NCI-H345 treated with DMSO at 0.1 percent for 48 hours (cell line): ENCODE measurements around the gene PDCL2.
"Not testable (repeated sequence)": the region's sequence is repeated elsewhere in the genome, so short reads cannot be mapped to it uniquely, and the experiment has no call there.

Experiments used
- DNase-seq: peaks from one replicate; lab custom pipeline; 2025; ENCODE audit not compliant: unreplicated experiment; lab: John Stamatoyannopoulos, UW

PDCL2 gene

DNA sequence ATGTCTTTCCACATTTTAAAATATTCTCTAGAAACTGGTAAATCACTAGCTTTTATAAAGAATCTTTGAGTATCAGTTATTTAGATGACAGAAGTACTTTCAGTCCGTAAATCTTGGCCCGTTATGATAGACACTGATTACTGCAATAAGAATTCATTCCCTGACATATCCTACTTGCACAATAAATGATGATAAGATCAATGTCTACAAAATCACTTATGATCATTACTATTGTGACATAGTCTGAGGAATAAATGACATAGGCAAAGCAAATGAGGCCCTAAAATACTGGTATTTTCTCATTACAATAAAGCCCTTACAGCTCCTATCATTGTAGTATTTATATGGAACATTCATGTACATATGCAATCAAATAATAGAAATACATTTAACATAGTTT lies 6.6 kb upstream of the PDCL2 start:
- no peak for DNase-seq

DNA sequence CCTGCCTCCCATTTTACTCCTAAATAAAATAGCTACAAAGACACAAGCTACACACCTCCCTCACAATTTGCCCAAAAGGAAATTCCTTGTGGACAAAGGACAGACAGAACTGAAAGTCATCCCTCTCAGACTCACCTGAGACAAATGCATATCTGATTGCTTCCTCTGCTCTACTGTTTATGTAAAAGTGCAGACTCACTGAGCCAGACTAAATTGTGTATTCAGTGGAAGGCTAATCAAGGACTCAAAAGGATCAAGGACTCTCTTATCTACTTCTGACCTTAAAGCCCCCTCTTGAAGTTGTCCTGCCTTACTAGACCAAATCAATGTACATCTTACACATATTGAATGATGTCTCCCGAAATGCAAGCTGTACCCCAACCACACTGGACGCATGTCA lies 3.9 kb downstream of the PDCL2 start:
- no peak for DNase-seq

DNA sequence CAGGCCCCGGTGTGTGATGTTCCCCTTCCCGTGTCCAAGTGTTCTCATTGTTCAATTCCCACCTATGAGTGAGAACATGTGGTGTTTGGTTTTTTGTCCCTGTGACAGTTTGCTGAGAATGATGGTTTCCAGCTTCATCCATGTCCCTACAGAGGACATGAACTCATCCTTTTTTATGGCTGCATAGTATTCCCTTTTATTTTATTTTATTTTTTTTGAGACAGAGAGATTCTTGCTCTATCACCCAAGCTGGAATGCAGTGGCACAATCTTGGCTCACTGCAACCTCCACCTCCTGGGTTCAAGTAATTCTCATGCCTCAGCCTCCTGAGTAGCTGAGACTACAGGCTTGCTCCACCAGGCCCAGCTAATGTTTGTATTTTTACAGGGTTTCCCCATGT lies 9.3 kb downstream of the PDCL2 start:
- not testable (repeated sequence) for DNase-seq

DNA sequence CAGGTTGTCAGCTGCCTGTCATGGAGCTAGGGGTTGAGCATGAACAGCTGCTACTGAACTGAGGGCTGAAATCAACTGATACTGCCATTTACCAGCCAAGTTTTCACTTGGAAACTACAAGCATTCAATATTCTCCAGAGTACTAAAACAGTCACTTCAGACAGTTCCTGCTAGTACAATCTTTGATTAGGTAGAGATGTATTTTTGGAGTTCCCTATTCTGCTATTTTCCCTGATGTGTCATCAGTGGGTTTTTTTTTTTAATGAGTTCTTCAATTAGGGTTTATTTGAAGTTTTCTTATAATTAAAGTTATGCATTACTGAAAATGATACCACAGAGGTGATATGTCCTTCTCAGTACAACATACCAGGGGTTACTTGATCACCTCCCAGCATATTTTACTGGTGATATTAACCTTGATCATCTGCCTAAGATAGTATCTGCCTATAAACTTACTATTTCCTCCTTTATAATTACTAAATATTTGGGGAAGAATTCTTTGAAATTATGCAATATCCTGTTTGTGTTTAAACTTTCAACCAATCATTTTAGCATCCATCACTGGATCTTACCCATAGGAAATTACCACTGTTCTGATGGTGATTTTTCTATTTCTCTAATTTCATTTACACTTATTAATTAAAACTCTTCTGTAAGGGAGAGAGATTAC lies 13.6 kb downstream of the PDCL2 start:
- DNase-seq = no peak

DNA sequence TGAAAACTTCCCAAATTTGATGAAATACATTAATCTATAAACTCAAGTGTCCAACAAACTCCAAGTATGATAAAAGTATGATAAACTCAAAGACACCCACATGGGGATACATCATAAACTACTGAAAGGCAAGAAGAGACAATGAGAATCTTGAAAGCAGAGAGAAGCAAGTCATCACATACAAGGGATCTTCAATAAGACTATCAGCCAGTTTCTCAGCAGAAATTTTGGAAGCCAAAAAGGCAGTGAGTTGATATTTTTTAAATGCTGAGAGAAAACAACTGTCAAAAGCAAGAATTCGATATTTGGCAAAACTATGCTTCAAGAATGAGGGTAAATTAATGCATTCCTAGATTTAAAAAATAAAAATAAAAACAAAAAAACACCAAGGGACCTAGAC lies 16.5 kb downstream of the PDCL2 start:
- DNase-seq = no peak

DNA sequence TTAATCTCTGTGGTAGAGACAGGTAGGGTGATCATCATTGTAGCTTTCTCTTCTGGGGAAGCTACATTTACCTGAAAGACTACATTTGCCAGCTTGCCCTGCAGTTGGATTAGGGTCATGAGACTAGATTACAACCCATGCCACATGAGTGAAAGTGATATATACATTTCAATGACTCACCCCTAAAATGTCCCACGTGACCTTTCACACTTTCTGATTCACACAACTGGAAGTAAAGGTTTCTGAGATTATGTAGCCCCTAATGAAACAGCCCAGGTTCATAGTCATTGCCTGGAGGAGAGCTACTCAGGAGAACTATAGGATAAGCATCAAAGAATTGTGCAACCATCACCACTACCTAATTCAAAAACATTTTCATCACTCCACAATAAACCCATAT lies 17.8 kb downstream of the PDCL2 start:
- no peak for DNase-seq

DNA sequence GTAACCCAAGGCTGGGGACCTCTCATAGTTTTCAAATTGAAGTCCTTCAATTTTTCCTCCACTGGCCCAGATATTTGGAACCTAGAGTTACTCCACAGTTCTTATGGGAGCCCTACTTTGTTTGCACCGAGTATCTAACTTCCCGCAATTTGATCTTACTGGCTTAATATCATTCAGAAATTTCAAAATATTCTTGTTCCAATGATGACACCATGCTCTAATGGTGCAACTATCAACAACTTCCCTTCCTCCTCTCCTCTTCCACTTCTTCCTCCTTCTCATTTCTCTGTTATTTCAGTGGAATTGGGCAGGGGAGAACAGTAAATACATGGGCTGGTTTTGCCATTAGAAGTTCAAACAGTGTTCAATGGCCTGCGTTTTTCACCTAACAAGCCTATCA lies 20.2 kb downstream of the PDCL2 start:
- no peak for DNase-seq

DNA sequence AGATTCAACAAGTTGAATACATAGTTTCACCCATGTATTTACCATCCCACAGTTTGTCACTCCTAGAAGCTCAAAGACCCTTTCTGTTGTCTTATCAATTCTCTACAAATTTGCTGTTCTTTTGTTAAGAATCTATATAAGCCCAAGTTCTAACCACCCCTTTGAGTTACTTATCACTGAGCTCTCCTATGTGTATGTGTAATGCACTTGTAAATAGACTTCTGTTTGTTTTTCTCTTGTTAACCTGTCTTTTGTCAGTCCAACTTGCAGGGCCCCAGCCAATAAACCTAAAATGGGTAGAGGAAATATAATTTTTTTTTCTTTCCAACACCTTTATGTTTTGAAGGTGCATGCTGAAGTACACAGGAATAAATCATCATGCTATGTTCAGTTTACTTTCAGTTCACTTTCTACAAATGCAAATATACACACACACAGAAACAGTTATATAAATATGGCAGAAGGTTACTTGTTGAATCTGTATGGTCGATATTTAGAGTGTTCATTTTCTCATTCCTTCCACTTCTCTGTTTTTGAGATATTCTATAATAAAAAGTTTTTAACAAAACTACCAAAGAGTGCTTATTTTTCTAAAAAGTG lies 23.0 kb downstream of the PDCL2 start:
- no peak for DNase-seq

DNA sequence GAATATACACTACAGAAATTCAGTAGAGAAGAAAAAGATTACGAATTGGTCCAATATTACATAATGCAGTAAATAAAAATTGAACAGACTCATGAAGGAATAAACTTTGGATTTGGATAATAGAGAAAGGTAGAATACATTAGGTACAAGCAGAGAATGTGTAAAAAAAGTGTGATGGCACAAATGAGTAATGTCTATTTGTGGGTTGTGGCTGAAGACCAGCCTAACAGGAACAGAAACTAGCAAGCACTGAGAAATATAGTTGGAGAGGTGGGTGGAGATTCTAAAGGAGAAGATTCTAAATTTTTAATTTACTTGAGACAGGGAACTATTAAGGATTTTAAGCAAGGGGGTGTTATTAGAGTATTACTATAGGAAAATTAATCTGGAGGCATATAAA lies 30.2 kb downstream of the PDCL2 start:
- no peak for DNase-seq

DNA sequence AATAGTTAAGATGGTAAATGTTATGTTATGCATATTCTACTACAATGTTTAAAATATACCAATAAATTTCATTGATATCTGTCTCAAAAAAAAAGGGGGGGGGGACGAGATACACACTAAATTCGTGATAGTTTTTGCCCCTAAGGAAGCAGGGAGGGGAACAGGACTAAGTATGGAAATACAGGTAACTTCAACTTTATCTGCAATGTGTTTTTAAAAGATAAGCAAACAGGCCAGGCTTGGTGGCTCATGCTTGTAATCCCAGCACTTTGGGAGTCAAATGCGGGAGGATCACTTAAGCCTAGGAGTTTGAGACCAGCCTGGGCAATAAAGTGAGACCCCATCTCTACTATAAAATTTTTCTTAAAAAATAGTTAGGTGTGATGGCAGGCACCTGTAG lies 31.9 kb downstream of the PDCL2 start:
- no peak for DNase-seq

DNA sequence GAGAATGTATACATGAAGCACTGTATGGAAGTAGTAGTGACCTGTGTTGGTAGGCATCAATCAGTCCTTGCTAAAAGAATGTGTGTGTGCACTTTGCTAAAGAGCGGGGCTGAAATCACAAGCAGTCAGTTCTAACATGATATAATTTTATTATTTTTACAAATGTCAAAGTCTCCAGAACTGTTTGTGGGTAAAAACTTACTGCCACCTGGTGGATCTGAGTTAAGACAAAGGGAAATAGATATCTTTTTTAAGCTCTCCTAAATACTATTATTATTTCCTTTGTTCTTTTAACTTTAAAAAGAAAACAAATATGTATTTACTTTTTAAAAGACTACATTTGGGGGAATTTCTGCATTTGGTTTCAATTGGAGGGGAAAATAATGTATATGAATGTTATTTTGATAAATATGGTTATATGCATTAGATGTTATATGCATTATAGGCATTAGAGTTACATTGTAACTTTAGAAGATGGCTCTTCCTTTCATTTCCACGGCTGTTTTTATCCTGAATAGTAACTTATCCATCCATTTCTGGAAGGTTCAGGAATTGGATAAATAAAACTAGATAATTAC lies 37.5 kb downstream of the PDCL2 start:
- DNase-seq = no peak

DNA sequence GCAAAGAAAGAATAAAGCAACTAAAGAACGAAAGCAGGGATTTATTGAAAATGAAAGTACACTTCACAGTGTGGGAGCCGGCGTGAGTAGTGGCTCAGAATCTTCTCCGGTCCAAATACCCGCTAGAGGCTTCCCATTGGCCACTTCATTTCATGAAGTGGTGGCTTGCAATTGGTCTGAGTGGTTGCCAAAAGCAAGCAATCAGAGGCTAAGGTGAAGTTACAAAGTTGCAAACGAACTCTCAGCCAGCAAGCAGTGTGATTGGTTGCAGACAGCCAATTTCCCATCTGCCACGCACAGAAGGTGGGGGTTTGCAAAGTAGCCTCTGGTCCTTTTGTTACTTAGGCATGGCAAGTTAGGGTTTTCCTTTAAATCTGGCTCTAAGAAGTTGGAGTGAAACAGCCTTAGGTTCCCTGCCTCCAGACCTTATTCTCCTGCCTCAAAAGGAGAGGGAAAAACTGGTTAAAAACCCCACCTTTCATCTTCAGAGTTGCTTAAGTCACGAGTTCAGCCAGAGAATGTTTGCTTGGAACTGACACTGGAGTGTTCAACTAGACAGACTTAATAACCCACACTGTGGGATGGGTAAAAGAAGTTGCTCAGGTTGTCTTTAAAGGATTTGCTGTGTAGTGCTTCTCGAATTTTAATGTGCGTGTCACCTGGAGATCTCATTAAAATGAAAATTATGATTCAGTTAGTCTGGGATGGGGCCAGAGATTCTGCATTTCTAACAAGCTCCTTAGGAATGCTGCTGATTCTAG lies 38.4 kb downstream of the PDCL2 start:
- DNase-seq = no peak

DNA sequence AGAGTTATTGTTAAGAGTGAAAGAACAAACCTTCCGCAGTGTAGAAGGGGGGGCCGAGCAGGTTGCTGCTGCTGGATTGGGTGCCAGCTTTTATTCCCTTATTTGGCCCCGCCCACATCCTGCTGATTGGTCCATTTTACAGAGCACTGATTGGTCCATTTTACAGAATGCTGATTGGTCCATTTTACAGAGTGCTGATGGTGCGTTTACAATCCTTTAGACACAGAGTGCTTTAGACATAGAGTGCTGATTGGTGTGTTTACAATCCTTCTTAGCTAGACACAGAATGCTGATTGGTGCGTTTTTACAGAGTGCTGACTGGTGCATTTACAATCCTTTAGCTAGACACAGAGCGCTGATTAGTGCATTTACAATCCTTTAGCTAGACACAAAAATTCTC lies 40.1 kb downstream of the PDCL2 start:
- DNase-seq = not testable (repeated sequence)

DNA sequence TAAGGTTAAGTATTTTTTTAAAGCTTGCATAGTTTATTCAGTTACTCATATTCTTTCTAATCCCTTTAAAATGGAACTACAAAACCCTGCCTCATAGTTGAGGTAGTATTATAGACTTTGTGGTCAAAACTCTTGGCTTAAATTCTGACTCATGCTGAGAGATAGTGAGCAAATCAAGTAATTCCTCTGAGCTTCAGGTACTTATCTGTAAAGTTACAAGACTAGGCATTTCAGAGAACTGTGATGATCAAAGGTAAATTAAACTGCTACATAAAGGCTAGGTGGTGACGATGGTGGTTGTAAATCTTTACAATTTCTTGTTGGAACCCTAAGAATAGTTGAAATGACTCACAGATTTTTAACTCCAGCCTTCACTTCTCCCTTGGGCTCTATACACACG lies 42.2 kb downstream of the PDCL2 start:
- DNase-seq = no peak

DNA sequence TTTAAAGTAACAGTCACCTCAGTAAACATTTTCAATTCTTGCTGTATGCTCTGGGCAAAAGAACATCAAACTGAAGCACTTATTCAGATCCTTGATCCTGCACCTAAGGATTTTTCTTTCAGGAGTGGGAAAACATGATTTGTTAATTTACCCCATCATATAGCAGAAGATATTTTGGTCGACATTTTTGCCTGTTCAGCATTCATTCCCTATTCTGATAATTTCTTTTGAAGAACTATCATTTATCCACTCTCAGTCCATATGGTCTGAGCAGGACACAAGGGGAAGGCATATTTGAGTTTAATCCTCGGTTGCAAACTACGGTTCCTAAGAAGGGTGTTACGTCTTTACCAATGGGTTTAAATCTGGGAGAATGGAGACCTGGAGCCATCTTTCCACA lies 44.1 kb downstream of the PDCL2 start:
- no peak for DNase-seq

DNA sequence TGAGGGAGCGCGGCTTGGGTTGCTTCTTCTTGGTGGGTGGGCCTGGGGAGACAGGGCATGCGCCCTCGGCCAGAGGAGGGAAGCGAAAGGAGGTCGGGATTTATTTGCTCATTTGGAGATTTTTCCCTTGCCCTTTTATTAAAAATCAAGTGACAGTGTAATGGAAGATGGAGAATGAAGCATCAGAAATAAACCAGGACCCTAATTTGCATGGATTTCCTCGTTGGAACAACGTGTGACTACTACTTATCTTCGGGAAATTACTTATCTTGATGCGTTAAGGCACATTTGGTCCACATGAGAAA lies 44.6 kb downstream of the PDCL2 start:
- peak; percentile 33 for DNase-seq

DNA sequence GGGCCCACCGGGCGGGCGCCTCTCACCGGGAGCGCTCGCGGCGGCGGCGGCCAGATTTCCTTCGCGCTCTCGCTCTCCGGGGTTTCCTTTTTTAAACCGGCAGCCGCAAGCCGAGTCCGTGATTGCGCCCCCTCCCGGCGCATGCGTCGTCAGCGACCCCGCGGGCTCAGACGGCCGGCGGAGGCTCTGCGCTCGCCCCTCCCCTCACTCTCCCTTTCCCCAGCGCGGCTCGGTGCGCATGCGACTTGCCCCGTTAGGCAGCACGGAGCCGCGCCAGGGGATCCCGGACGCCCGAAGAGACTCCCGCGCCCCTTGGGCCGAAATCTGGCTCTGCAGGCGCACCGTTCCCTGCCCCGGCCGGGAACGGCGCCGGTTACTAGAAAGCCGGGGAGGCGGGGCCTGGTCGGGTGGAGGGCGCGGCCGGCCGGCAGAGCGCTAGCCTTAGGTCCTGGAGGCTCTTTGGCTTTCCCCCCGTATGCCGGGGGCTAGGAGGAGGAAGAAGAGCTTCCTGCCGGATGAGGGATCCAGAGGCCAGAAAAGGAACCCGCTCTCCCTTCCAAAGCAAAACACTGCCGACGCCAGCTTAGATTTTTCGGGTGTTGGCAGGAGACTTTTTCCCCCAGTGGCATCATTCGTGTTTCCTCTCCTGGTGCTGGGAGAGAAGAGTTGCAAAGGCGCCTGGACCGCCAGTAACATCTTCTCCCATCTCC lies 45.1 kb downstream of the PDCL2 start, which contains the start of gene CLOCK:
Gene CLOCK (minus strand): TSS at position 154 of the 710 bp plus-strand sequence. CDS start 64,124 bp downstream, outside the sequence.
- peak; percentile 86 for DNase-seq

DNA sequence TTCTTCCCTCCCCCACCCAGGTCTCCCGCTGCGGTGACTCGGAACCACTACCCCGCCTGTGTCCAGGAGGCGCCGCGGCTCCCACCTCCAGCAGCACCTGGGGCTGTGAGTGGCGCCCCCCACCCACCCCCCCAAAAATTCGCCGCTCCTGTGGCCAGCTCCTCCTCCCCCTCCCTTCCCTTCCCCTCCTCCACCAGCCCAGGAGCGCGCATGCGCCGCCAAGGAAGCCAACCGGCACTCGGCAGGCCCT lies 45.6 kb downstream of the PDCL2 start:
- DNase-seq = peak; percentile 86

DNA sequence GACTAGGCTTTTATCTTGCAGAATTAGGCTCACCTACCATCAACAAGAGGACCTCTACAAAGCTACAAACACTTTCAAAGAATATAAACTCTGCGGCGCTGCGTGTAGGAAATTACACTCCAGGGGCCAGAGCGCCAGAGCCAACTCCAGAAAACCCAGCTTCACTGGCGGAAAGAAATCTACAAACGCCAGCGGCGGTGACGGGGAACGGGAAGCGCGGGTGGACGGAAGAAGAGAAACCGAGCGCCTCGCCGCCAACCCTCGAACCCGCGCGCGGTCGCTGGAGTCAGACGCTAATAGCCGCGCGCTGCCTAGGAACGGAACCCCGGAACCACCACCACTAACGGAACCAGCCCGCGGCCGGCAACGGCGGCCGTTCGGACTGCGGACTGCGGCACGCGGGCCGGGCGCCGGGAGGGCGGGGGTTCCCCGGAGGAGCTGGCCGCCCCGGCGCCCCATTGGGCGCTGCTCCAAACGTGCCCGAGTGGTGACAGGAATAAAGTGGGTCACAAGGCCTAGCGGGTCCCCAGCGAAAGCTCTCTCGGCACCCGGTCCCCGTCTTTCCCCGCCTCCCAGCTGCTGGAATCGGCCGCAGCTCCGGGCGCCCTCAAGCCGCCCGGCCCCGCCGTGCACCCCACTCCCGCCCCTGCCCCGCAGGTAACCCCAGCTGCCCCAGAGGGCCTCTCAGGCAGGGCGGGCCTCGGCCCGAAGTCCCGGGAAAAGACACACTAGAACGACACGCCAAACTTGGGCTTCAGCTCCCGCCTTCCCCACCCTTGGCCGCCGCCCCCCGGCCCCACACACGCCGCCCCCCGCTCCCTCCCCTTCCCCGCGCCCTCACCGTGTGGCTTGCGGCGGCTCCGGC lies 46.2 kb downstream of the PDCL2 start:
- peak; percentile 20 for DNase-seq

DNA sequence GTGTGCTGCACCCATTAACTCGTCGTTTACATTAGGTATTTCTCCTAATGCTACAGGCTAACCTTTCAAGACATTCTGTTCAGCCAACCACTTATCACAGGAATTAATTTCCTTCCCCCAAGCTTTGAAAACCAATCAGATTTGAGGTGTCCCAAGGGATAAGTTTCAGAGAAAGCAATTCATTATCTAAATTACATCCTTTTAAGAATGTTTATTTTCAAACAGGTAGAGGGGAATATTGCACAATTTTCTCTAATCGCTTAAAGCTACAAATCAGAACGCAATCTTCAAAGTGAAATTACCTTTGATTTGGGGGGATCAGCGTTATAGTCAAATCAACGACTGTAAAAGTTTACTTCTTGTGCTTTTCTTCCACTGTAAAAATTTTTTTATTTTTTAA lies 46.9 kb downstream of the PDCL2 start:
- DNase-seq = no peak

DNA sequence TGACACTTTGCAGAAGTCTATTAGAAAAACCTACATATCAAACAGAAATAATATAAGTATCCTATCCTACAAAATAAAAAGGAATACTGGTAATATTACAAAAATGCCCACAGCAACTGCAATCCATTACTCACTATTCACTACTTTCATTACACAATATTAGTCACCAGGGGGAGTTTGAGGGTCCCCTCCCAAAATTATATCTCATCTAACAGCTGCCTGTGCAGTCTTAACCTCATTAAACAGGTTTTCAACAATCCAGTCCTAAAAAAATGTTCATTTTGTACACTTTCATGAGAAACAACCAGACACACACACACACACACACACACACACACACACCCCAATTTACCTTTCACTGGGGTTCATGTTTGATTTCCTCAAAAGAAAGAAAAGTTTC lies 48.2 kb downstream of the PDCL2 start:
- DNase-seq = no peak
